HEK293 (cell line): ENCODE measurements around the gene SOAT2.

ENCODE experiments used
- CTCF ChIP-seq: fragments of 450-650 bp; formaldehyde crosslinking; IDR thresholded peaks from 2 replicates; pipeline ENCODE4 v1.5.1; 2016; ENCODE audit warnings: missing biosample characterization, missing genetic modification characterization
- ZFHX2 ChIP-seq: fragments of 450-650 bp; formaldehyde crosslinking; conservative IDR thresholded peaks from 2 replicates; pipeline ENCODE4 v1.5.1; 2016; ENCODE audit warnings: missing biosample characterization, missing genetic modification characterization
- ZNF350 ChIP-seq: fragments of 450-650 bp; formaldehyde crosslinking; IDR thresholded peaks from 2 replicates; pipeline ENCODE4 v1.5.0; 2017; ENCODE audit warnings: missing biosample characterization, mild to moderate bottlenecking, missing genetic modification characterization

- TF ChIP-seq ZFHX2 (tag by site-specific recombination) (no peak), CTCF (tag by site-specific recombination) (no peak), ZNF350 (tag by site-specific recombination) (no peak)
Measured at GRCh38 chr12:53073881-53074280, 29.4 kb upstream of the SOAT2 start.
